ENCODE data around the gene KY. TPM values are rescaled to one million over a fixed set of nuclear protein-coding genes. Genes with fewer than 3 reads are reported as not detected.

KY gene
- polyA plus RNA-seq, 1 donor from 2014 or later, result 1.7 TPM

- no peak overlapping the region for H2AFZ ChIP-seq (ENCODE audit: low read depth, low read length)
- no peak overlapping the region for H3K27ac ChIP-seq (ENCODE audit: low read length)
- no peak overlapping the region for H3K4me2 ChIP-seq (ENCODE audit: low read length)
- H3K27me3 ChIP-seq (ENCODE audit: insufficient read depth, low read depth, low read length), result peaks cover 4% of the 10 kb centered on the region
- H3K9ac ChIP-seq (ENCODE audit: low read length), result no peak overlapping the region
- TF ChIP-seq POLR2AphosphoS5 (IDR thresholded peaks at IDR 0.05) (no peak), EZH2 (IDR thresholded peaks at IDR 0.05; ENCODE audit: borderline replicate concordance, insufficient read depth, low read length, poor library complexity, severe bottlenecking) (no peak), TAF1 (IDR thresholded peaks at IDR 0.05; ENCODE audit: low read depth) (no peak), SMC3 (conservative IDR thresholded peaks at IDR 0.05; ENCODE audit: poor library complexity) (no peak), MXI1 (conservative IDR thresholded peaks at IDR 0.05; ENCODE audit: poor library complexity, severe bottlenecking) (no peak), REST (IDR thresholded peaks at IDR 0.05; ENCODE audit: borderline replicate concordance) (no peak), EP300 (conservative IDR thresholded peaks at IDR 0.05; ENCODE audit: poor library complexity, severe bottlenecking) (no peak), CTCF (IDR thresholded peaks at IDR 0.05; ENCODE audit: poor library complexity, severe bottlenecking) (no peak), RAD21 (conservative IDR thresholded peaks at IDR 0.05) (no peak)
- H3K36me3 ChIP-seq (ENCODE audit: insufficient read depth, low read length), result no peaks in the 10 kb centered on the region
- H3K9me3 ChIP-seq (ENCODE audit: low read length), result no peaks in the 10 kb centered on the region
- no peaks in the 10 kb centered on the region for H4K20me1 ChIP-seq (ENCODE audit: insufficient read depth)
- H3K4me3 ChIP-seq (ENCODE audit: low read length), result no peak overlapping the region
- no peaks in the 10 kb centered on the region for H3K79me2 ChIP-seq (replicated peaks; ENCODE audit: insufficient read depth, low read length)
- no peaks in the 10 kb centered on the region for H3F3A ChIP-seq (ENCODE audit: insufficient read depth, low read length, poor library complexity, severe bottlenecking)
- H3K9me2 ChIP-seq (ENCODE audit: insufficient read depth, low read length), result no peaks in the 10 kb centered on the region
Measured at GRCh38 chr3:134696155-134696554, 45.3 kb upstream of the KY start.

DNA sequence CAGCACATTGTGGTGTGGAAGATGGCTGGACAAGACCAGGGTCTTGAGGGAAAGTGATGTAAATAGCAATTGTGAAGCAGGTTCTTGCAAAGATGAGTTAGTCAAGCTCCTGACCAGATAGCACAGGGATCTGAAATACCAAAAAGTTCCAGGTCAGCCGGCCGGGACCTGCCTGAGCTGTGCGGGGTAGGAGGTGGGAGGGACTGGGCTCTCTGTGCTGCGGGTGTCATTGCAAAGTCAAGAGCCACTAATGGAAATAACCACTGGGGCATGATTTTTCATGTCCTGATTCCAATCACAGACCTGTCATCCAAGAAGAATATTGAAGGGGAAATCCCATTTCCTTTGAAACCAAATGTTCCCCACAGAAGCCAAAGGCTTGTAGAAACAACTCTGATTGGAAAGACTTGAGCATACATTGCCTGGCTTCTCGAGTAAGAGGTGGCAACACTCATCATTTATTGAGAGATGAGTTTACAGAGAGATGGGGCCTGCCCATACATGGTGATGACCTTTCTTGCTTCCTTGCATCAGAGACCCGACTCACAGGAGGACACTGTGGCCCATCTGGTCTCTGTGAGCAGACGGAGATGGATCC, 44.2 kb upstream of the KY start:
- H3K4me3 ChIP-seq (ENCODE audit: low read length), result no peak overlapping the region
- no peaks in the 10 kb centered on the region for H3K9me3 ChIP-seq (ENCODE audit: low read length)
- H3K27me3 ChIP-seq (ENCODE audit: insufficient read depth, low read depth, low read length), result peaks cover 4% of the 10 kb centered on the region
- H3K79me2 ChIP-seq (replicated peaks; ENCODE audit: insufficient read depth, low read length), result no peaks in the 10 kb centered on the region
- no peaks in the 10 kb centered on the region for H3F3A ChIP-seq (ENCODE audit: insufficient read depth, low read length, poor library complexity, severe bottlenecking)
- H3K36me3 ChIP-seq (ENCODE audit: insufficient read depth, low read length), result no peaks in the 10 kb centered on the region
- no peaks in the 10 kb centered on the region for H3K9me2 ChIP-seq (ENCODE audit: insufficient read depth, low read length)
- no peak overlapping the region for H3K9ac ChIP-seq (ENCODE audit: low read length)
- TF ChIP-seq MXI1 (conservative IDR thresholded peaks at IDR 0.05; ENCODE audit: poor library complexity, severe bottlenecking) (no peak), EP300 (conservative IDR thresholded peaks at IDR 0.05; ENCODE audit: poor library complexity, severe bottlenecking) (no peak), EZH2 (IDR thresholded peaks at IDR 0.05; ENCODE audit: borderline replicate concordance, insufficient read depth, low read length, poor library complexity, severe bottlenecking) (no peak), SMC3 (conservative IDR thresholded peaks at IDR 0.05; ENCODE audit: poor library complexity) (no peak), REST (IDR thresholded peaks at IDR 0.05; ENCODE audit: borderline replicate concordance) (no peak), RAD21 (conservative IDR thresholded peaks at IDR 0.05) (no peak), CTCF (IDR thresholded peaks at IDR 0.05; ENCODE audit: poor library complexity, severe bottlenecking) (no peak), POLR2AphosphoS5 (IDR thresholded peaks at IDR 0.05) (no peak), TAF1 (IDR thresholded peaks at IDR 0.05; ENCODE audit: low read depth) (no peak)
- no peak overlapping the region for H3K4me2 ChIP-seq (ENCODE audit: low read length)
- H3K27ac ChIP-seq (ENCODE audit: low read length), result no peak overlapping the region
- no peaks in the 10 kb centered on the region for H4K20me1 ChIP-seq (ENCODE audit: insufficient read depth)
- H2AFZ ChIP-seq (ENCODE audit: low read depth, low read length), result no peak overlapping the region
